HEK293 (cell line): ENCODE data around the gene PBX3.
A peak's percentile ranks its signal among the peaks of the same experiment; 100 is the strongest.

ENCODE experiments used
- CTCF ChIA-PET: fragments of 350-600 bp; formaldehyde crosslinking; extraction: SDS; loops from one replicate; lab custom pipeline; 2021; ENCODE audit warnings: antibody characterized with exemption; lab: Yijun Ruan, JAX
- POLR2A ChIA-PET: fragments of 300-600 bp; formaldehyde crosslinking; extraction: SDS; loops from one replicate; lab custom pipeline; 2020; ENCODE audit warnings: antibody characterized with exemption, inconsistent platforms; lab: Yijun Ruan, JAX
- H3K27ac ChIP-seq: fragments of 200-500 bp; sonication (Bioruptor generic); 2 replicates; pipeline ENCODE4 v1.5.1; 2014; ENCODE audit warnings: low read depth, low read length, control low read depth, inconsistent platforms; ENCODE audit errors: extremely low read depth
- H3K36me3 ChIP-seq, 2 experiments: fragments of 200-500 bp in 1 of 2; sonication (Bioruptor generic) in 1 of 2; 1 replicate in 1 of 2; 2 replicates in 1 of 2; pipeline ENCODE4 v1.5.1; 2014 to 2017; ENCODE audit warnings: inconsistent platforms in 2 of 2, low read length in 2 of 2; ENCODE audit not compliant: control insufficient read depth in 2 of 2, insufficient read depth in 1 of 2
- H3K4me1 ChIP-seq: fragments of 200-500 bp; sonication (Bioruptor generic); 2 replicates; pipeline ENCODE4 v1.5.1; 2014; ENCODE audit warnings: mild to moderate bottlenecking, low read length, inconsistent platforms; ENCODE audit not compliant: control insufficient read depth, insufficient read depth
- H3K4me3 ChIP-seq: 2 replicates; pipeline ENCODE4 v1.5.1; 2011; ENCODE audit warnings: low read depth, mild to moderate bottlenecking, control low read depth, low read length, moderate library complexity
- H3K9me3 ChIP-seq: fragments of 200-500 bp; sonication (Bioruptor generic); 2 replicates; pipeline ENCODE4 v1.5.1; 2014; ENCODE audit warnings: low read depth, low read length, inconsistent platforms; ENCODE audit not compliant: control insufficient read depth, insufficient read depth
- CTCF ChIP-seq: fragments of 450-650 bp; formaldehyde crosslinking; IDR thresholded peaks from 2 replicates; pipeline ENCODE4 v1.5.1; 2016; ENCODE audit warnings: missing biosample characterization, missing genetic modification characterization
- GLI4 ChIP-seq: fragments of 450-650 bp; formaldehyde crosslinking; IDR thresholded peaks from 2 replicates; pipeline ENCODE4 v1.5.1; 2016; ENCODE audit warnings: missing biosample characterization, missing genetic modification characterization
- HOXC10 ChIP-seq: sonication (generic); formaldehyde crosslinking; IDR thresholded peaks from 2 replicates; pipeline ENCODE4 v1.8.1; 2023; ENCODE audit warnings: mild to moderate bottlenecking, missing genetic modification reagents
- KLF10 ChIP-seq: fragments of 450-650 bp; IDR thresholded peaks from 2 replicates; pipeline ENCODE4 v1.5.1; 2018; ENCODE audit warnings: missing biosample characterization, mild to moderate bottlenecking, missing genetic modification characterization
- SETDB1 ChIP-seq: IDR thresholded peaks from one replicate; pipeline ENCODE4 v1.6.1; 2017; ENCODE audit warnings: mild to moderate bottlenecking, low read length, moderate library complexity, mixed read lengths; ENCODE audit not compliant: insufficient read length
- ZNF114 ChIP-seq: fragments of 450-650 bp; formaldehyde crosslinking; IDR thresholded peaks from 2 replicates; pipeline ENCODE4 v1.5.0; 2017; ENCODE audit warnings: missing biosample characterization, missing genetic modification characterization
- ZNF146 ChIP-seq: fragments of 450-650 bp; formaldehyde crosslinking; IDR thresholded peaks from 2 replicates; pipeline ENCODE4 v1.5.1; 2016; ENCODE audit warnings: missing biosample characterization, missing genetic modification characterization
- ZNF155 ChIP-seq: fragments of 450-650 bp; formaldehyde crosslinking; IDR thresholded peaks from 2 replicates; pipeline ENCODE4 v1.5.1; 2016; ENCODE audit warnings: missing biosample characterization, missing genetic modification characterization
- ZNF157 ChIP-seq: fragments of 450-650 bp; formaldehyde crosslinking; IDR thresholded peaks from 2 replicates; pipeline ENCODE4 v1.5.1; 2016; ENCODE audit warnings: missing biosample characterization, missing genetic modification characterization
- ZNF175 ChIP-seq: fragments of 450-650 bp; formaldehyde crosslinking; IDR thresholded peaks from 2 replicates; pipeline ENCODE4 v1.5.1; 2016; ENCODE audit warnings: missing biosample characterization, missing genetic modification characterization
- ZNF221 ChIP-seq: fragments of 450-650 bp; formaldehyde crosslinking; IDR thresholded peaks from 2 replicates; pipeline ENCODE4 v1.5.1; 2017; ENCODE audit warnings: missing biosample characterization, missing genetic modification characterization, borderline replicate concordance
- ZNF324 ChIP-seq: fragments of 450-650 bp; formaldehyde crosslinking; IDR thresholded peaks from 2 replicates; pipeline ENCODE4 v1.5.1; 2016; ENCODE audit warnings: missing biosample characterization, missing genetic modification characterization
- ZNF350 ChIP-seq: fragments of 450-650 bp; formaldehyde crosslinking; IDR thresholded peaks from 2 replicates; pipeline ENCODE4 v1.5.0; 2017; ENCODE audit warnings: missing biosample characterization, mild to moderate bottlenecking, missing genetic modification characterization
- ZNF600 ChIP-seq: fragments of 450-650 bp; formaldehyde crosslinking; IDR thresholded peaks from 2 replicates; pipeline ENCODE4 v1.5.1; 2016; ENCODE audit warnings: missing biosample characterization, missing genetic modification characterization
- ZNF623 ChIP-seq: fragments of 450-650 bp; formaldehyde crosslinking; IDR thresholded peaks from 2 replicates; pipeline ENCODE4 v1.5.1; 2016; ENCODE audit warnings: missing biosample characterization, missing genetic modification characterization
- ZNF629 ChIP-seq: fragments of 450-650 bp; formaldehyde crosslinking; IDR thresholded peaks from 2 replicates; pipeline ENCODE4 v1.5.1; 2017; ENCODE audit warnings: missing biosample characterization, missing genetic modification characterization
- TF ChIP-seq, protein P1 (sequence below): fragments of 450-650 bp; formaldehyde crosslinking; IDR thresholded peaks from 2 replicates; pipeline ENCODE4 v1.5.1; 2016; ENCODE audit warnings: missing biosample characterization, missing genetic modification characterization
- TF ChIP-seq, protein P2 (sequence below): fragments of 450-650 bp; formaldehyde crosslinking; IDR thresholded peaks from 2 replicates; pipeline ENCODE4 v1.5.1; 2016; ENCODE audit warnings: missing biosample characterization, missing genetic modification characterization
- TF ChIP-seq, protein P3 (sequence below): fragments of 450-650 bp; formaldehyde crosslinking; IDR thresholded peaks from 2 replicates; pipeline ENCODE4 v1.5.1; 2016; ENCODE audit warnings: missing biosample characterization, missing genetic modification characterization
- TF ChIP-seq, protein P4 (sequence below): fragments of 450-650 bp; formaldehyde crosslinking; IDR thresholded peaks from 2 replicates; pipeline ENCODE4 v1.5.1; 2016; ENCODE audit warnings: missing biosample characterization, missing genetic modification characterization
- TF ChIP-seq, protein P5 (sequence below): fragments of 450-650 bp; formaldehyde crosslinking; IDR thresholded peaks from 2 replicates; pipeline ENCODE4 v1.5.1; 2016; ENCODE audit warnings: missing biosample characterization, missing genetic modification characterization

Gene PBX3

DNA sequence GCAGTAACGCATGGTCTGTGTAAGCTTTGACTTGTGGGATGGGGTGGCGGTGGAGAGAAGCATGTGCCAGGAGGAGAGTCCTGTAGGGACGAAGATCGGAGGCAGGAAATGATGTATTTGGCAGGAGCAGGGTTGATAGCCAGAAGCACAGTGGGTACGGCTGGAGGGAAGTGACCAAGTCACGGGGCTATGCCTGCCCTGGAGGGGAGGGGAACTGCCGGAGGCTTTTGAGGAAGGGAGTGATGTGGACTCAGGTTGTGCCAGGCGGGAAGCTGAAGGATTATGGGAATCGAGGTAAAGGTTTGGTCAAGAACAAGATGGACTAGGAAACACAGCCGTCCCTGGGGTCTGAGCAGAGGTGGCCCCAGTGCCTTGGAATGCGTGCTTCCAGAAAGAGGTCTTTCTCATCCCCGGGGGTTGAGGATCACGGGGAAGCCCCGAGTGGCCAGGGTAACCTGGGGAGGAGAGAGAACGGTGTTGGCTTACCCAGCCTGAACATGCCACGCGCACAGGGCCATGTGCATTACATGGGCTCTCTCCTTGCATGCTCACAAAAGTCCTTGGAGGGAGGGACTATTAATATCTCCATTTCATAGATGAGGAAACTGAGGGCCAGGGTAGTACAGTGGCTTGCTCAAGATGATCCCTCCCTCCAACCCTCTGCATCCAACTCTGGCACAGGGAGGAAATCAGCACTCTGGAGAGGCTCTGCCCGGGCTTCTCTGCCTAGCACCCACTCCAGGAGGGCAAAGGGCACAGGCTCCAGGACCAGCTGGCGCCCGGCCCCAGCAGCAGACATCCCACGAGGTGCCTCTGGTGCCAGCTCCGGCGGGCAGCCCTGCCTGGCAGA is 253.8 kb downstream of the PBX3 start:
- POLR2A ChIA-PET = no interaction called here
- Histone ChIP-seq H3K4me1 (no peaks in the 10 kb centered on the region), H3K27ac (no peak overlapping the region), H3K4me3 (no peak overlapping the region), H3K36me3 (no peaks in the 10 kb centered on the region), H3K9me3 (no peaks in the 10 kb centered on the region)
- TF ChIP-seq ZNF623 (peak; percentile 37; the same call in 1 of the 2 replicates), ZNF157 (tag by site-specific recombination) (no peak), GLI4 (tag by site-specific recombination) (no peak), CTCF (tag by site-specific recombination) (no peak)
- TF ChIP-seq, protein P1, sequence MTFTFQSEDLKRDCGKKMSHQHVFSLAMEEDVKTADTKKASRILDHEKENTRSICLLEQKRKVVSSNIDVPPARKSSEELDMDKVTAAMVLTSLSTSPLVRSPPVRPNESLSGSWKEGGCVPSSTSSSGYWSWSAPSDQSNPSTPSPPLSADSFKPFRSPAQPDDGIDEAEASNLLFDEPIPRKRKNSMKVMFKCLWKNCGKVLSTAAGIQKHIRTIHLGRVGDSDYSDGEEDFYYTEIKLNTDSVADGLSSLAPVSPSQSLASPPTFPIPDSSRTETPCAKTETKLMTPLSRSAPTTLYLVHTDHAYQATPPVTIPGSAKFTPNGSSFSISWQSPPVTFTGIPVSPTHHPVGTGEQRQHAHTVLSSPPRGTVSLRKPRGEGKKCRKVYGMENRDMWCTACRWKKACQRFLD (tag by site-specific recombination) = no peak
- TF ChIP-seq, protein P2, sequence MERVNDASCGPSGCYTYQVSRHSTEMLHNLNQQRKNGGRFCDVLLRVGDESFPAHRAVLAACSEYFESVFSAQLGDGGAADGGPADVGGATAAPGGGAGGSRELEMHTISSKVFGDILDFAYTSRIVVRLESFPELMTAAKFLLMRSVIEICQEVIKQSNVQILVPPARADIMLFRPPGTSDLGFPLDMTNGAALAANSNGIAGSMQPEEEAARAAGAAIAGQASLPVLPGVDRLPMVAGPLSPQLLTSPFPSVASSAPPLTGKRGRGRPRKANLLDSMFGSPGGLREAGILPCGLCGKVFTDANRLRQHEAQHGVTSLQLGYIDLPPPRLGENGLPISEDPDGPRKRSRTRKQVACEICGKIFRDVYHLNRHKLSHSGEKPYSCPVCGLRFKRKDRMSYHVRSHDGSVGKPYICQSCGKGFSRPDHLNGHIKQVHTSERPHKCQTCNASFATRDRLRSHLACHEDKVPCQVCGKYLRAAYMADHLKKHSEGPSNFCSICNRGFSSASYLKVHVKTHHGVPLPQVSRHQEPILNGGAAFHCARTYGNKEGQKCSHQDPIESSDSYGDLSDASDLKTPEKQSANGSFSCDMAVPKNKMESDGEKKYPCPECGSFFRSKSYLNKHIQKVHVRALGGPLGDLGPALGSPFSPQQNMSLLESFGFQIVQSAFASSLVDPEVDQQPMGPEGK (tag by site-specific recombination) = no peak
- CTCF ChIA-PET = interaction anchor here (0.7 kb wide), 1 partner anchor 135 kb away, joined by 4 read pairs; no protein-coding TSS in a partner anchor

DNA sequence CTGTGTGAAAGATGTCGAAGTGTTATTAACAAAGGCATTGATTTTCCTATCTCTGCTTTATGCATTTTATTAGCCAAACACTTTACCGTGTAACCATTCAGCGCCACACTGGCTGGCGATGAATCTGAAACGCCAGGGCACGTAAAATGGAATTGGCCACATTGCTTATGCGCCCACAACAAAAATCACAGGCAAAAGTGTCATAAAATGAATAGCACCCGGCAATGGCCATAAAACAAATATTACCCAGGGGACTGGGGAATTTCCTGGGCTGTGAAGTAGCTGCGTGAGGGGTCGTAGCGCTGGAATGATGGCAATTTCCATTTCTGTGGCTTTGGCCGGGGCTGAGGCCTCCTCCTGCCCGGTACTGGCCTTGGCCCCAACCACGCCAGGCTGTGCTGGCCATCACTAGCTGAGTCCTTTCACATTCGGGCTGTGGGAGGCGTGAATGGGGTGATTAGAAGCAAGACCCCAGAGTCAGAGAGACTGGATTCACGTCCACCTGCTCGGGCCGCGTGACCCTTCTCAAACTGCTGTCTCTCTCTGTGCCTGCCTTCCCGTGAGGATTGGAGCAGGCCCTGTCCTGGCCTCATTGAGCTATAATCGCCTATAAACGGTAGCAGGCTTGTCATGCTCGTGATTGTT is 254.5 kb downstream of the PBX3 start:
- Histone ChIP-seq H3K9me3 (no peaks in the 10 kb centered on the region), H3K4me1 (no peaks in the 10 kb centered on the region), H3K36me3 (no peaks in the 10 kb centered on the region), H3K27ac (no peak overlapping the region), H3K4me3 (no peak overlapping the region)
- ChIA-PET POLR2A (no interaction called here), CTCF (interaction anchor here (0.6 kb wide), 1 partner anchor 509 kb away, joined by 3 read pairs; no protein-coding TSS in a partner anchor)
- TF ChIP-seq ZNF175 (tag by site-specific recombination) (no peak), ZNF600 (tag by site-specific recombination) (no peak), ZNF114 (no peak), ZNF155 (tag by site-specific recombination) (no peak), HOXC10 (no peak), ZNF324 (tag by site-specific recombination) (no peak), ZNF221 (tag by site-specific recombination) (no peak), ZNF146 (tag by site-specific recombination) (no peak), KLF10 (tag by site-specific recombination) (no peak), ZNF350 (tag by site-specific recombination) (no peak), SETDB1 (no peak), ZNF629 (no peak)
- TF ChIP-seq, protein P3, sequence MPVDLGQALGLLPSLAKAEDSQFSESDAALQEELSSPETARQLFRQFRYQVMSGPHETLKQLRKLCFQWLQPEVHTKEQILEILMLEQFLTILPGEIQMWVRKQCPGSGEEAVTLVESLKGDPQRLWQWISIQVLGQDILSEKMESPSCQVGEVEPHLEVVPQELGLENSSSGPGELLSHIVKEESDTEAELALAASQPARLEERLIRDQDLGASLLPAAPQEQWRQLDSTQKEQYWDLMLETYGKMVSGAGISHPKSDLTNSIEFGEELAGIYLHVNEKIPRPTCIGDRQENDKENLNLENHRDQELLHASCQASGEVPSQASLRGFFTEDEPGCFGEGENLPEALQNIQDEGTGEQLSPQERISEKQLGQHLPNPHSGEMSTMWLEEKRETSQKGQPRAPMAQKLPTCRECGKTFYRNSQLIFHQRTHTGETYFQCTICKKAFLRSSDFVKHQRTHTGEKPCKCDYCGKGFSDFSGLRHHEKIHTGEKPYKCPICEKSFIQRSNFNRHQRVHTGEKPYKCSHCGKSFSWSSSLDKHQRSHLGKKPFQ (tag by site-specific recombination) = no peak
- TF ChIP-seq, protein P4, sequence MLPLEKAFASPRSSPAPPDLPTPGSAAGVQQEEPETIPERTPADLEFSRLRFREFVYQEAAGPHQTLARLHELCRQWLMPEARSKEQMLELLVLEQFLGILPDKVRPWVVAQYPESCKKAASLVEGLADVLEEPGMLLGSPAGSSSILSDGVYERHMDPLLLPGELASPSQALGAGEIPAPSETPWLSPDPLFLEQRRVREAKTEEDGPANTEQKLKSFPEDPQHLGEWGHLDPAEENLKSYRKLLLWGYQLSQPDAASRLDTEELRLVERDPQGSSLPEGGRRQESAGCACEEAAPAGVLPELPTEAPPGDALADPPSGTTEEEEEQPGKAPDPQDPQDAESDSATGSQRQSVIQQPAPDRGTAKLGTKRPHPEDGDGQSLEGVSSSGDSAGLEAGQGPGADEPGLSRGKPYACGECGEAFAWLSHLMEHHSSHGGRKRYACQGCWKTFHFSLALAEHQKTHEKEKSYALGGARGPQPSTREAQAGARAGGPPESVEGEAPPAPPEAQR (tag by site-specific recombination) = no peak
- TF ChIP-seq, protein P5, sequence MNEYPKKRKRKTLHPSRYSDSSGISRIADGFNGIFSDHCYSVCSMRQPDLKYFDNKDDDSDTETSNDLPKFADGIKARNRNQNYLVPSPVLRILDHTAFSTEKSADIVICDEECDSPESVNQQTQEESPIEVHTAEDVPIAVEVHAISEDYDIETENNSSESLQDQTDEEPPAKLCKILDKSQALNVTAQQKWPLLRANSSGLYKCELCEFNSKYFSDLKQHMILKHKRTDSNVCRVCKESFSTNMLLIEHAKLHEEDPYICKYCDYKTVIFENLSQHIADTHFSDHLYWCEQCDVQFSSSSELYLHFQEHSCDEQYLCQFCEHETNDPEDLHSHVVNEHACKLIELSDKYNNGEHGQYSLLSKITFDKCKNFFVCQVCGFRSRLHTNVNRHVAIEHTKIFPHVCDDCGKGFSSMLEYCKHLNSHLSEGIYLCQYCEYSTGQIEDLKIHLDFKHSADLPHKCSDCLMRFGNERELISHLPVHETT (tag by site-specific recombination) = no peak
